ENCODE measurements around the gene FAM177A1. TPM values are rescaled to one million over a fixed set of nuclear protein-coding genes. Genes with fewer than 3 reads are reported as not detected.
"Not testable (repeated sequence)": the region's sequence is repeated elsewhere in the genome, so short reads cannot be mapped to it uniquely, and the experiment has no call there.

FAM177A1 gene, protein sequence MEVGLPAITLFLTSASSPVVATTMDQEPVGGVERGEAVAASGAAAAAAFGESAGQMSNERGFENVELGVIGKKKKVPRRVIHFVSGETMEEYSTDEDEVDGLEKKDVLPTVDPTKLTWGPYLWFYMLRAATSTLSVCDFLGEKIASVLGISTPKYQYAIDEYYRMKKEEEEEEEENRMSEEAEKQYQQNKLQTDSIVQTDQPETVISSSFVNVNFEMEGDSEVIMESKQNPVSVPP
- polyA plus RNA-seq = 41.1 TPM

DNA sequence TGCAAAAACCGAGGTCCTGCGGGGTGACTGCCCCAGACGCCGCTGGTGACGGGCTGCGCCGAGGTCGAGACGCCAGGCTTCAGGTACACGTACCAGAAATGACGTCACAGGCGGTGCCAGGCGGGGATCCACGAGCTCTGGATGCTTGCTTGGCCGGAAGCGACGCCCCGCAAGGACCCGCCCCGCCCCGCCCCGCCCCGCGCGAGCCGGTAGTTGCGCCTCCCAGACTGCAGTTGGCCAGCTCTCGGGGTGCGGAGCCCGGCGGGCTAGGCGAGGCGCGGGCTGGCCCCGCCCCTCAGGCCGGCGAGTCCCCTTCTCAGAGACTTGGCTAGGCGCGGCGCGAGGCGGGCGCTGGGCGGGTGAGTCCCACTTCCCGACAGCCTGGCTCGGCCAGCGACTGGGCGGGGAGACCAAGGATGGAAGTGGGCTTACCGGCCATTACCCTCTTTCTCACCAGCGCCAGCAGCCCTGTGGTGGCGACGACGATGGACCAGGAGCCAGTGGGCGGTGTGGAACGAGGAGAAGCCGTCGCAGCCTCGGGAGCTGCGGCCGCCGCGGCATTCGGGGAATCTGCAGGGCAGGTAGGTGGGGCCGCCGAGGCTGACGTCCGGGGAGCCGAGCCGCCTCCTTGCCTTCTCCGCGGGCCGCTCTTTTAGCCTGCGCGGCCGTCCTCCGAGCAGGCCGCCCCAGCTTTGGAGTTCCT is at the start of gene FAM177A1:
TSS of gene FAM177A1 (plus strand) at position 225 of the 703 bp plus-strand sequence. CDS start at position 417, 192 bp downstream.
- H3K4me3 Mint-ChIP-seq = peak within 1 kb of the TSS; percentile 87 to 98 (median 97)
- no peaks in the 10 kb centered on the region for H3K27me3 Mint-ChIP-seq
- H3K27ac Mint-ChIP-seq = peak within 1 kb of the TSS; percentile 98 to 99 (median 98)
- peaks cover 14 to 23% (median 20%) of the 10 kb centered on the region in 3 donors for H3K4me1 Mint-ChIP-seq
- no peaks in the 10 kb centered on the region for H3K9me3 Mint-ChIP-seq
- H3K36me3 Mint-ChIP-seq = no peaks in the 10 kb centered on the region

DNA sequence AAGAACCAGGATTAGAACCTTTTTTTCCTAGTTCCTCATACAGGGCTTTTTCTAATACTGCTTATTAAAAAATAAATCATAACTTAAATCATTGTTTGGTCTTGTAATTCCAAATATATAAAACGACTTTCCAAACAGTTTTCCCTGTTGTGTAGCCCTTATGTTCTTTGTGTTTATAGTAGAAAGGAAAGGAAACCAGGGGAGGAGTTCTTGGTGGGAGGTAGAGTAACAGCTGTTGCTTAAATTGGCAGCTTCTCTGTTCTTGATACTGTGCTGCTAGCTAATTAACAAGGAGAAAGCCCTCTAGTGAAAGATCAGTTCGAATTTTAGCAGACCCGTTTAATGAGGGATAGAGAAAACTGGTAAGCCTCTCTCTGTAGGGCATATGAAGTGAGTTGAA is 48.3 kb upstream of the FAM177A1 start:
- Mint-ChIP-seq H3K27me3 (no peaks in the 10 kb centered on the region), H3K36me3 (peaks cover 4% of the 10 kb centered on the region), H3K4me1 (peaks cover 2 to 8% (median 5%) of the 10 kb centered on the region in 3 donors), H3K4me3 (no peak overlapping the region), H3K27ac (no peak overlapping the region), H3K9me3 (no peaks in the 10 kb centered on the region)

DNA sequence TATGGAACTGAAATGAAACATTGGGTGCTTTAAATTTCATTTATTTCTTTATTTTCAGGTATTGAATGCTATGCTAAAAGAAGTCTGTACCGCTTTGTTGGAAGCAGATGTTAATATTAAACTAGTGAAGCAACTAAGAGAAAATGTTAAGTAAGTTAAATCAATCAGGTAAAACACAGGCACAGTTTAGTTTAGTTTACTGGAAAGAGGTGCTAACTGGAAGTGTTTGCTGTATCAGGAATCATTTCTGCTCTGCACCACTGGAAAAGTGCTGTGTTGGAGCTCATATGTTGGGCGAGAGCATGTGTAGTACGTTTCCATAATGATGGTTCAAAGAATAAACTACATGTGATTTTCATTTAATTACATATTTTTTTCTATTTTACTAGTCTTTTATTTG is 46.6 kb upstream of the FAM177A1 start:
- Mint-ChIP-seq H3K27ac (no peak overlapping the region), H3K27me3 (no peaks in the 10 kb centered on the region), H3K36me3 (peaks cover 4% of the 10 kb centered on the region), H3K9me3 (no peaks in the 10 kb centered on the region), H3K4me1 (peaks cover under 1 to 4% (median 1%) of the 10 kb centered on the region in 3 donors), H3K4me3 (no peak overlapping the region)

DNA sequence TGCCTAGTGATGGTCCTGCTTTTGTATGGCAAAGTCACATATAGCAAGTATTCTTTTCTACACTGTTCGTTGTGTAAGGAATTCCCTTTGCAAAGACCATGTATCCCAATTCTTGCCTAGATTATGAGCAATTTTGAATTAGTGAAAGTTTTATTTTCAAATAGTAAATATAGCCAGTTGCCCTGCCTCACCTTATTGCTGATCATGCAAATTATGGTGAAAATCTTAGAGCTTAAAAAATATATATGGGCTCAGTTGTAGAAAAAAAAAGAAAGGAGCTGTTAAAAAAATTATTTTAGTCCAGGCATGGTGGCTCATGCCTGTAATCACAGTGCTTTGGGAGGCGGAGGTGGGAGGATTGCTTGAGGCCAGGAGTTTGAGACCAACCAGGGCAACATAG is 44.5 kb upstream of the FAM177A1 start:
- Mint-ChIP-seq H3K36me3 (peaks cover 4% of the 10 kb centered on the region), H3K27me3 (no peaks in the 10 kb centered on the region), H3K4me1 (no peaks in the 10 kb centered on the region), H3K27ac (no peak overlapping the region), H3K9me3 (no peaks in the 10 kb centered on the region), H3K4me3 (no peak overlapping the region)

DNA sequence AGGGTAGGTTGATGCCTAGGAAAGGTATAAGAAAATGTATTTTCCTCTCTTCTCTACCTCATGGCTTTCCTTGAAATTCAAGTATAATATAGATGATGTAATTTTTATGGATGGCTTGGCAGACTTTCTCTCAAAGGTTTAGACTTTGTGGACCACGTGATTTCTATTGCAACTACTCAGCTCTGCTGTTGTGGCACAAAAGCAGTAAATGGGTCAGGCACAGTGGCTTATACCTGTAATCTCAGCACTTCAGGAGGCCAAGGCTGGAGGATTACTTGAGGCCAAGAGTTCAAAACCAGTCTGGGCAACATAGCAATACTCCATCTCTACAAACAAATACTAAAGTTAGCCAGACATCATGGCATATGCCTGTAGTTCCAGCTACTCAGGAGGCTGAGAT is 41.2 kb upstream of the FAM177A1 start:
- Mint-ChIP-seq H3K36me3 (peaks cover 6% of the 10 kb centered on the region), H3K4me1 (no peaks in the 10 kb centered on the region), H3K27me3 (no peaks in the 10 kb centered on the region), H3K27ac (no peak overlapping the region), H3K9me3 (no peaks in the 10 kb centered on the region), H3K4me3 (no peak overlapping the region)

DNA sequence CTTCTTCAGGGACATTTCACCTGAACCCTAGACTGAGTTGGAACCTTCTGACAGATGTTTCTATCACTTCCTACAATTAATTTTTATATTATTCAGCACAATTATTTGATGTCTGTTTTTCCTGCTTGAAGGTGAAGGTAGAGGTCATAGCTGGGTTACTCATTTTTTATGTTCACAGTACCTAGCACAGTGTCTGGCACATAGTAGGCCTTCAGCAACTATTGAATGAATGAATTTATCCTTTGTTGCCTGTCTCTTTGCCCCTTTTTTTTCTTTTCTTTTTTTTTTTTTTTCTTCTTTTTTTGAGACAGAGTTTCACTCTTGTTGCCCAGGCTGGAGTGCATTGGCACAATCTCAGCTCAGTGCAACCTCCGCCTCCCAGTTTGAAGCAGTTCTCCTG is 29.5 kb upstream of the FAM177A1 start:
- no peak overlapping the region for H3K4me3 Mint-ChIP-seq
- peaks cover 0 to 2% (median 0%) of the 10 kb centered on the region in 3 donors for H3K4me1 Mint-ChIP-seq
- no peak overlapping the region for H3K27ac Mint-ChIP-seq
- H3K36me3 Mint-ChIP-seq = peaks cover 20% of the 10 kb centered on the region
- no peaks in the 10 kb centered on the region for H3K27me3 Mint-ChIP-seq
- H3K9me3 Mint-ChIP-seq = no peaks in the 10 kb centered on the region

DNA sequence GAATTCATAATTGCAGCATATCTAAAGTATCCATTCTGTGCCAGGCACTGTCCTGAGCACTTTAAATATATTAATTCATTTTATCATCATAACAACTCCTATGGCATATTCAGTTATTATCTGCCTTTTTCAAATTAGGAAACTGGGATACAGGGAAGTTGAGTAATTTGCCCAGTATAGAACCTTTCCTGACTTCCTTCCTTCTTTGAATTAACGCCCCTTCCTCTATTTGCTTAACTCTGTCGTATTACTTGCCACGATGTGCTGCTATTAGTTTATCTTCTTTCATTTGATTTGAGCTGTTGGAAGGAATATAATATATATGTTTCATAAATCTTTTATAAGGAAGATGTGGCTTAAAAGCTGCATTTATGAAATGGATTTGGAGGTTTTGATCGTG is 25.4 kb upstream of the FAM177A1 start:
- H3K4me1 Mint-ChIP-seq = peaks cover 0 to 2% (median 0%) of the 10 kb centered on the region in 3 donors
- H3K9me3 Mint-ChIP-seq = no peaks in the 10 kb centered on the region
- peaks cover 17% of the 10 kb centered on the region for H3K36me3 Mint-ChIP-seq
- no peak overlapping the region for H3K4me3 Mint-ChIP-seq
- peak overlapping the region in 1 of 3 donors; percentile 65 for H3K27ac Mint-ChIP-seq
- H3K27me3 Mint-ChIP-seq = no peaks in the 10 kb centered on the region

DNA sequence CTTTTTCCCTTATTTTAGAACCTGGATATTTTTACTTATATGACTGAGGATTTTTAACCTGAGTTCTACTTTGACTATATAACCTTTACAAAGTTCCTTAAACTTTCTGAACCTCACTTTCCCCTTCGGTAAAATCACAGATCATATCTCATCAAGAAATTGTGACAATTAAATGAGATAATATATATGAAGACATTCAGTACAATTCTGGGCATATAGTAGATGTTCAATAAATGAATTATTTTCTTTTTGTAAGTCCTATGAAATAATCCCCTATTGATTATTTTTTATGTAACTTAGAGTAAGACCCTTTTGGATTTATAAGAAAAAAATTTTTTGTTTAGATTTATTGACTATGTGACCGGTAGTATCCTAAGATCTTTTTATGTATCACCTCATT is 17.6 kb upstream of the FAM177A1 start:
- no peak overlapping the region for H3K27ac Mint-ChIP-seq
- peaks cover 3 to 5% (median 3%) of the 10 kb centered on the region in 3 donors for H3K9me3 Mint-ChIP-seq
- H3K4me3 Mint-ChIP-seq = no peak overlapping the region
- H3K36me3 Mint-ChIP-seq = peaks cover 18% of the 10 kb centered on the region
- H3K4me1 Mint-ChIP-seq = no peaks in the 10 kb centered on the region
- H3K27me3 Mint-ChIP-seq = no peaks in the 10 kb centered on the region

DNA sequence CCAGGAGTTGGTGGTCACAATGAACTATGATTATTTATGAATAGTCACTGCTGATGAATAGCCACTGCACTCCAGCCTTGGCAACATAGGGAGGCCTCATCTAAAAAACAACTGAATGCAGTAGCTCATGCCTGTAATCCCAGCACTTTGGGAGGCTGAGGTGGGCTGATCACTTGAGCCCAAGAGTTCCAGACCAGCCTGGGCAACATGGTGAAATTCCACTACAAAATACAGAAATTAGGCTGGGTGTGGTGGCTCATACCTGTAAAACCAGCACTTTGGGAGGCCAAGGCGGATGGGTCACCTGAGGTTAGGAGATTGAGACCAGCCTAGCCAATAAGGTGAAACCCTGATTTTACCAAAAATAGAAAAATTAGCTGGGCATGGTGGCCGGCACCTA is 13.5 kb upstream of the FAM177A1 start:
- Mint-ChIP-seq H3K4me1 (no peaks in the 10 kb centered on the region), H3K4me3 (no peak overlapping the region), H3K9me3 (peaks cover 8 to 12% (median 8%) of the 10 kb centered on the region in 3 donors), H3K36me3 (peaks cover 14% of the 10 kb centered on the region), H3K27ac (no peak overlapping the region), H3K27me3 (no peaks in the 10 kb centered on the region)

DNA sequence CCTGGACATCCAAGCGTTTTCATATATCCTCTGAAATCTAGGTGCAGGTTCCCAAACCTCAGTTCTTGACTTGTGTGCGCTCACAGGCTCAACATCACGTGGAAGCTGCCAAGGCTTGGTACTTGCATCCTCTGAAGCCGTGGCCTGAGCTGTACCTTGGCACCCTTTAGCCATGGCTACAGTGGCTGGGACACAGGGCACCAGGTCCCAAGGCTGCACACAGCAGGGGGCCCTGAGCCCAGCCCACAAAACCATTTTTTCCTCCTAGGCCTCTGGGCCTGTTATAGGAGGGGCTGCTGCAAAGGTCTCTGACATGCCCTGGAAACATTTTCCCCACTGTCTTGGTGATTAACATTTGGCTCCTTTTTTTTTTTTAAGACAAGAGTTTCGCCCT is 11.6 kb upstream of the FAM177A1 start:
- Mint-ChIP-seq H3K4me1 (no peaks in the 10 kb centered on the region), H3K27me3 (no peaks in the 10 kb centered on the region), H3K4me3 (no peak overlapping the region), H3K27ac (no peak overlapping the region), H3K9me3 (peaks cover 8 to 12% (median 8%) of the 10 kb centered on the region in 3 donors), H3K36me3 (peaks cover 6% of the 10 kb centered on the region)

DNA sequence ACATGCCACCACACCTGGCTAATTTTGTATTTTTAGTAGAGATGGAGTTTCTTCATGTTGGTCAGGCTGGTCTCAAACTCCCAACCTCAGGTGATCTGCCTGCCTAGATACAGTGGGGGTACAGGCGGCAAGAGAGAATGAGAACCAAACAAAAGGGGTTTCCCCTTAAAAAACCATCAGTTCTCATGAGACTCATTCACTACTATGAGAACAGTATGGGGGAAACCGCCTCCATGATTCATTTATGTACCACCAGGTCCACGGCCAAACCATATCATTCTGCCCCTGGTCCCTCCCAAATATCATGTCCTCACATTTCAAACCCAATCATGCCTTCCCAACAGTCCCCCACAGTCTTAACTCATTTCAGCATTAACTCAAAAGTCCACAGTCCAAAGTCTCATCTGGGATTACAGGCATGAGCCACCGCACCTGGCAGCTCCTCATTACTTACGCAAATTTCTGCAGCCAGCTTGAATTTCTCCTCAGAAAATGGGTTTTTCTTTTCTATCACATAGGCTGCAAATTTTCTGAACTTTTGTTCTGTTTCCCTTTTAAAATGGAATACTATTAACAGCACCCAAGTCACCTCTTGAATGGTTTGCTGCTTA is 11.0 kb upstream of the FAM177A1 start:
- H3K36me3 Mint-ChIP-seq, H3K27me3 Mint-ChIP-seq, H3K27ac Mint-ChIP-seq, H3K4me1 Mint-ChIP-seq: not testable (repeated sequence)
- Mint-ChIP-seq H3K9me3 (peaks cover 8 to 12% (median 8%) of the 10 kb centered on the region in 3 donors), H3K4me3 (peak overlapping the region in 1 of 4 donors; percentile 5)

DNA sequence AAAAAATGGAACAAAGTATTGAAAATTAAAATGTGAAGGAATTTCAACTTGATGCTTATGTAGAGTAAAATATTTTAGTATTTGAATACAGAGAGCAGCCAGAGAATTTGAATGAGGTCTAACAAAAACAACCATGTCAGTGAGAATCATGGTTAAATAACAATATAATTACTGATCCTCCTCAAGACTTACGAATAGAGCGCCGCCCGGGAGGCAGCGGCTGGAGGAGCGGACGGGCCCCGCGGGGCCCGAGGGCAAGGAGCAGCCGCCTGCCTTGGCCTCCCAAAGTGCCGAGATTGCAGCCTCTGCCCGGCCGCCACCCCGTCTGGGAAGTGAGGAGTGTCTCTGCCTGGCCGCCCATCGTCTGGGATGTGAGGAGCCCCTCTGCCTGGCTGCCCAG is 7.8 kb upstream of the FAM177A1 start:
- not testable (repeated sequence) for H3K36me3 Mint-ChIP-seq, H3K4me3 Mint-ChIP-seq, H3K9me3 Mint-ChIP-seq, H3K4me1 Mint-ChIP-seq, H3K27ac Mint-ChIP-seq, H3K27me3 Mint-ChIP-seq

DNA sequence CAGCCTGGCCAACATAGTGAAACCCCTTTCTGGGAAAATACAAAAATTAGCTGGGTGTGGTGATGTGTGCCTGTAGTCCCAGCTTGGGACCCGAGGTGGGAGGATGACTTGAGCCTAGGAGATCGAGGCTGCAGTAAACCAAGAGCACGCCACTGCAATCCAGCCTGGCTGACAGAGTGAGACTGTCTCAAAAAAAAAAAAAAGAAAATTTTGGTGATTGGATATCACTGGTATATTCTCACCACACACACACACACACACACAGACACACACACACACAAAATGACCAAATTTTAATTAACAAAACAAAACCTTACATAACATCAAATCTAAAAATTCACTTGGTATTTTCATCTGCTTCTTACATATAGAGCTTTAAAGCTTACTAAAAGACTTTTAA is 3.4 kb upstream of the FAM177A1 start:
- peak overlapping the region in 2 of 4 donors; percentile 20 to 70 for H3K4me3 Mint-ChIP-seq
- no peaks in the 10 kb centered on the region for H3K9me3 Mint-ChIP-seq
- H3K27me3 Mint-ChIP-seq = no peaks in the 10 kb centered on the region
- peaks cover 9 to 16% (median 13%) of the 10 kb centered on the region in 3 donors for H3K4me1 Mint-ChIP-seq
- no peaks in the 10 kb centered on the region for H3K36me3 Mint-ChIP-seq
- peak overlapping the region in 1 of 3 donors; percentile 36 for H3K27ac Mint-ChIP-seq

DNA sequence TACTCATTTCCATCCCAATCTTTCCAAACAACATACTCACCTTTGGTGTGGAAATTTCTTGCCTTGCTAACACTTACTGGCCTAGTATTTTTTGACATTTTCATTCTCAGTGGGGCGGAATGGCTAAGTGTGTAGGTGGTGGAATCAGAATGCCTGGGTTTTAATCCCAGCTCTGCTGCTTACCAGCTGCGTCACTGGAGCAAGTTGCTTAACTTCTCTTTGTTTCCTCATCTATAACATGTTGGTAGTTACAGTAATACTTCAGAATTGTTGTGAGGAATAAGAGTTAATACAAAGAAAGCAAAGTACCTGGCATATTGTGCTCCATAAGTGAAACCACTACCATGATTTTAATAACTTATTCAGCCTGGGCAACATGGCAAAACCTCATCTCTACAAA is 3.0 kb upstream of the FAM177A1 start:
- peak overlapping the region in 2 of 3 donors; percentile 36 to 78 for H3K27ac Mint-ChIP-seq
- H3K36me3 Mint-ChIP-seq = no peaks in the 10 kb centered on the region
- H3K4me1 Mint-ChIP-seq = peaks cover 13 to 20% (median 18%) of the 10 kb centered on the region in 3 donors
- no peaks in the 10 kb centered on the region for H3K9me3 Mint-ChIP-seq
- H3K27me3 Mint-ChIP-seq = no peaks in the 10 kb centered on the region
- peak overlapping the region in 2 of 4 donors; percentile 20 to 70 for H3K4me3 Mint-ChIP-seq

DNA sequence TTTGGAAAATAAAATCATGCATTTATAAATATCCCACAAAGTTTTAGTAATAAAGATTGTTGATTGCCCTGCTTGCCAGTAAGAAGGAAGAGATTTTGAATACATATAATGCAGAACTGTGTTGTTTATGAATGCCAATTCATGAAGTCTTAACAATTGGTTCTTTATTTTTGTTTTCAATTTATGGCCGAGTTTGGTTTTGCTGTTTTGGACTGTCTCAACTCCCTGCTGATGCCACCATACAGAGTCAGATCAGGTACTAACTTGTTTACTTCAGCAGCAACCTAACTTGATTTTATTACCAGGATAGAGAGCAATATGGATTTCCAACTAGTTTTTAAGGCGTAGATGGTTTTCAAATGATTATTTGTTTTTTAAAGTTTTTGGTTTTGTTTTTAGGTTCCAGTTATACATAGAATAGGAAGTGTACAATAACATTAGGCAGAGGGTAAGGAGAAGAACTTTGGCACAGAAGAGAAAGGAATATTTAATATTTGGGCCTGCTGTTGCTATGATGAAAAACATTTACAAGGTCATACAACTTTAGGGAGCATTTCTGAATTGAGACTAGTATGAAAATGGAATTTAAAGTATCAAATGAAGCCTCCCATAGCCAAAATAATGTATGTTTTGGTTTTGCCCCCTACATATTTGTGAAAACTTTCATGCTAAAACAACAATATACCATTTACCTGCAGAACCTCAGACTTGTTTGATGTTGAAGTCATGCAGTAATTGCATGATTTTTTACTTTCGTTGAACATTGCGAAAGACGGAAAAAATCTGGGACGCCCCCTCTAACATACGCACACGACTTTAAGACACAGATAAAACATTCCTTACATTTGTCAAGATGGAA is 904 bp upstream of the FAM177A1 start:
- no peaks in the 10 kb centered on the region for H3K27me3 Mint-ChIP-seq
- H3K36me3 Mint-ChIP-seq = no peaks in the 10 kb centered on the region
- no peaks in the 10 kb centered on the region for H3K9me3 Mint-ChIP-seq
- H3K4me1 Mint-ChIP-seq = peaks cover 14 to 23% (median 20%) of the 10 kb centered on the region in 3 donors
- peak overlapping the region; percentile 97 to 99 (median 98) for H3K27ac Mint-ChIP-seq
- H3K4me3 Mint-ChIP-seq = peak overlapping the region; percentile 87 to 98 (median 97)

Measured in IgD-negative memory B cell (primary cell).